ENCODE data around the gene GUCY1B1.

- TF ChIP-seq EP300 (IDR thresholded peaks at IDR 0.05) (no peak), CTCF (IDR thresholded peaks at IDR 0.05) (no peak), ZSCAN20 (CRISPR knock-in tag; IDR thresholded peaks at IDR 0.05) (no peak), POLR2A (IDR thresholded peaks at IDR 0.05; ENCODE audit: low read length) (no peak), ESRRA (IDR thresholded peaks at IDR 0.05; ENCODE audit: borderline replicate concordance, low read length) (no peak)
Observed at GRCh38 chr4:155832664-155833063, 73.8 kb downstream of the GUCY1B1 start.
